Measurements from ENCODE around the gene KCNIP2. TPM values are rescaled to one million over a fixed set of nuclear protein-coding genes. Genes with fewer than 3 reads are reported as not detected.
A peak's percentile ranks its signal among the peaks of the same experiment; 100 is the strongest.

Gene KCNIP2
- total RNA-seq, 1 donor from 2014 or later: not detected

GRCh38 chr10:101824736-101825135 is 18.9 kb downstream of the KCNIP2 start:
- H3K27me3 ChIP-seq (ENCODE audit: control insufficient read depth, insufficient read depth, low read length): no peaks in the 10 kb centered on the region
- TF ChIP-seq, protein P1, sequence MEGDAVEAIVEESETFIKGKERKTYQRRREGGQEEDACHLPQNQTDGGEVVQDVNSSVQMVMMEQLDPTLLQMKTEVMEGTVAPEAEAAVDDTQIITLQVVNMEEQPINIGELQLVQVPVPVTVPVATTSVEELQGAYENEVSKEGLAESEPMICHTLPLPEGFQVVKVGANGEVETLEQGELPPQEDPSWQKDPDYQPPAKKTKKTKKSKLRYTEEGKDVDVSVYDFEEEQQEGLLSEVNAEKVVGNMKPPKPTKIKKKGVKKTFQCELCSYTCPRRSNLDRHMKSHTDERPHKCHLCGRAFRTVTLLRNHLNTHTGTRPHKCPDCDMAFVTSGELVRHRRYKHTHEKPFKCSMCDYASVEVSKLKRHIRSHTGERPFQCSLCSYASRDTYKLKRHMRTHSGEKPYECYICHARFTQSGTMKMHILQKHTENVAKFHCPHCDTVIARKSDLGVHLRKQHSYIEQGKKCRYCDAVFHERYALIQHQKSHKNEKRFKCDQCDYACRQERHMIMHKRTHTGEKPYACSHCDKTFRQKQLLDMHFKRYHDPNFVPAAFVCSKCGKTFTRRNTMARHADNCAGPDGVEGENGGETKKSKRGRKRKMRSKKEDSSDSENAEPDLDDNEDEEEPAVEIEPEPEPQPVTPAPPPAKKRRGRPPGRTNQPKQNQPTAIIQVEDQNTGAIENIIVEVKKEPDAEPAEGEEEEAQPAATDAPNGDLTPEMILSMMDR (IDR thresholded peaks at IDR 0.05; ENCODE audit: insufficient read depth, low read length, severe bottlenecking): no peak
- FAIRE-seq (no peak), DNase-seq (ENCODE audit: low read depth) (no peak)
- peaks cover 1% of the 10 kb centered on the region for H3K36me3 ChIP-seq (ENCODE audit: control insufficient read depth, insufficient read depth, low read length)
- H3K4me3 ChIP-seq (ENCODE audit: low read depth, low read length): no peak overlapping the region

GRCh38 chr10:101818872-101819633 is 24.5 kb downstream of the KCNIP2 start:
- TF ChIP-seq, protein P1 (IDR thresholded peaks at IDR 0.05; ENCODE audit: insufficient read depth, low read length, severe bottlenecking): no peak
- H3K4me3 ChIP-seq (ENCODE audit: low read depth, low read length): peak overlapping the region; percentile 31
- no peaks in the 10 kb centered on the region for H3K27me3 ChIP-seq (ENCODE audit: control insufficient read depth, insufficient read depth, low read length)
- FAIRE-seq: no peak
- DNase-seq (ENCODE audit: low read depth): peak; percentile 75
- no peaks in the 10 kb centered on the region for H3K36me3 ChIP-seq (ENCODE audit: control insufficient read depth, insufficient read depth, low read length)

- TF ChIP-seq, protein P1 (IDR thresholded peaks at IDR 0.05; ENCODE audit: insufficient read depth, low read length, severe bottlenecking): no peak
- DNase-seq (ENCODE audit: low read depth) (peak; percentile 99), FAIRE-seq (peak; percentile 82)
- Histone ChIP-seq H3K4me3 (ENCODE audit: low read depth, low read length) (peak within 1 kb of the TSS; percentile 95), H3K27me3 (ENCODE audit: control insufficient read depth, insufficient read depth, low read length) (no peaks in the 10 kb centered on the region), H3K36me3 (ENCODE audit: control insufficient read depth, insufficient read depth, low read length) (peaks cover 2% of the 10 kb centered on the region)
These were observed 25.3 kb downstream of the KCNIP2 start, which contains the start of gene OGA for GRCh38 chr10:101818119-101818871. OGA (minus strand) TSS chr10:101818444; CDS start chr10:101818022, 422 bp downstream.

GRCh38 chr10:101817337-101818118 is 26.1 kb downstream of the KCNIP2 start:
- Histone ChIP-seq H3K4me3 (ENCODE audit: low read depth, low read length) (peak overlapping the region; percentile 95), H3K36me3 (ENCODE audit: control insufficient read depth, insufficient read depth, low read length) (peaks cover 3% of the 10 kb centered on the region), H3K27me3 (ENCODE audit: control insufficient read depth, insufficient read depth, low read length) (no peaks in the 10 kb centered on the region)
- FAIRE-seq (no peak), DNase-seq (ENCODE audit: low read depth) (peak; percentile 88)
- TF ChIP-seq, protein P1 (IDR thresholded peaks at IDR 0.05; ENCODE audit: insufficient read depth, low read length, severe bottlenecking): no peak

DNA sequence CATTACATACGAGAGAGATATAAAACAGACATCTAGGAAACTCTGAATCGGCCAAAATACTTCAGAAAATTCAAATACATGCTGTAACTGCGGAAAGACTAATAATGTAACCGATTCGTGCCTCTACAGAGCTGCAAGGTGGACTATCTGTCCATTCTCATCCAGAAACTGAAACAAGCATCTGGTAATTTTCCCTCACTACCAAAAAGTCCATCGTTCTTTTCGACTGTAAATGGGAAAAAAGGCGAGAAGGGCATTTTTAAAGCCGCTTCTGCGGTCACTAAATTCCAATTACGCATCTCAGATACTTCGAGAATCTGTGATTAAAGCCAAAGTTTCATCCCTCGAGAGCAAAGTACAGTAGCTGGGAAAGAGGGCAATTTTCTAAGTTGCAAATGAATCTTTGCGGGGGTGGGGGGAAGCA is 26.7 kb downstream of the KCNIP2 start:
- no peak for FAIRE-seq
- Histone ChIP-seq H3K36me3 (ENCODE audit: control insufficient read depth, insufficient read depth, low read length) (peaks cover 6% of the 10 kb centered on the region), H3K4me3 (ENCODE audit: low read depth, low read length) (peak overlapping the region; percentile 95), H3K27me3 (ENCODE audit: control insufficient read depth, insufficient read depth, low read length) (no peaks in the 10 kb centered on the region)
- TF ChIP-seq, protein P1 (IDR thresholded peaks at IDR 0.05; ENCODE audit: insufficient read depth, low read length, severe bottlenecking): no peak
- no peak for DNase-seq (ENCODE audit: low read depth)
